GM19397 (cell line): Measurements from ENCODE around the gene MEX3D.
"Not testable (repeated sequence)": the region's sequence is repeated elsewhere in the genome, so short reads cannot be mapped to it uniquely, and the experiment has no call there.

Experiments
- ATAC-seq: cut with Tn5 transposase; IDR thresholded peaks from one replicate; pipeline ENCODE4 v1.9.1; 2021; ENCODE audit warnings: mild to moderate bottlenecking, moderate library complexity; ENCODE audit not compliant: unreplicated experiment

The MEX3D gene

DNA sequence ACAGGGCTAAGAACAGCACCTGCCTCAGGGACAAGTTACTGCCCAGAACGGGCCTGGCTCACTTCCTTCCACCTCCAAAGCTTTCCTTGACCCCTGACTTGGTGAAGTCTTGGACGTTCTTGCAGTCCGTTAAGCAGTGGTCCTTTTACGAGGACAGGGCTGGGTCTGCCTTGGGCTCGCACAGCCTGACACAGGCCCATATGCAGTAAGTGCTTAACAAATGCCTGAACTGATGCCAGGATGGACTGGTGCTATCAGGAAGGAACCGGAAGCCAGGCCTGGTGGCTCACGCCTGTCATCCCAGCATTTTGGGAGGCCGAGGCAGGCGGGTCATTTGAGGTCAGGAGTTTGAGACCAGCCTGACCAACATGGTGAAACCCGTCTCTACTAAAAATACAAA is 46.1 kb downstream of the MEX3D start:
- ATAC-seq, result no peak

DNA sequence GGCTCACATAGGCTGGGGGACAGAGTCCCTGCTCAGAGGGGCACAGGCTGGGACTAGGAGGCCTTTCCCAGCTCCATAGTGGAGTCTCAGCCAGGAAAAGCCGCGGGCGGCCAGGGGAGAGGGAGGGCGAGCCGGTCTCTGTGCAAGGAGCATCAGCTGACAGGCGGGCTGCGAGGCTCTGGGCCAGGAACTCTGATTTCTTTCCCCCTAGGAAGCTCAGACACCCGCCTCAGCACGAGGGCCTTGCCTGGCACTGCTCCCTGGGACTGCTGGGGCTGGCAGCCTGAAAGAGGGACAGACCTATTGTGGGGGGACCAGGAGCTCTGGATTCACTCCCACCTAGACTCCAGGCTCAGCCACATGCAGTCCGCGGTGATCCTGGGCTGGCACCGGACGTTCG is 46.5 kb downstream of the MEX3D start:
- ATAC-seq, result no peak

DNA sequence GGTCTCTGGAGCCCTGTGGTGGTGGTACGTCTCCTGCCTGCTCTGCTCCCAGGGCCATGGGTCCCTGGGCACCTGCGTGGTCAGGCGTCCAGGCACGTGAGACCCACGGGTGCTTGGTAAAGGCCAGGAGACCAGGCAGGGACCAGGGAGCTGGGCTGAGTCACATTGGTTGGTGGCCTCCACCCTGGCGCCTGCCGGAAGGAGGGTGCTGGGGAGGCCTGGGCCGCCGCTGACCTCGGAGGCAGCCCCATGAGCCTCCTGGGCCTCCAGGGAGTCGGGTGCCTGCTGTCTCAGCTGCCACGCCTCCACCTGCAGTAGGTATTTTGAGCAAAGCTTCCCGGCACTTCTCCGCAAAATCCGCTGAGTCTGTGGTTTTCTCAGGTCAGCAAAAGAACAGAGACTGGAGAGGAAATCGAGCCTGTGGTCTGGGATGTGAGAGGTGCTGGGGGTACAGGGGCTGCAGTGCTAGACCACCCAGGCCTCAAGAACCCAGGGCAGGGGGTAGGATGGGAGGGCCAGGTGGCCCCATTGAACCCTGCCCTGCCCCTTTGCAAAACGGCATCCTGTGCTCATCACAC is 47.8 kb downstream of the MEX3D start:
- ATAC-seq, result no peak

DNA sequence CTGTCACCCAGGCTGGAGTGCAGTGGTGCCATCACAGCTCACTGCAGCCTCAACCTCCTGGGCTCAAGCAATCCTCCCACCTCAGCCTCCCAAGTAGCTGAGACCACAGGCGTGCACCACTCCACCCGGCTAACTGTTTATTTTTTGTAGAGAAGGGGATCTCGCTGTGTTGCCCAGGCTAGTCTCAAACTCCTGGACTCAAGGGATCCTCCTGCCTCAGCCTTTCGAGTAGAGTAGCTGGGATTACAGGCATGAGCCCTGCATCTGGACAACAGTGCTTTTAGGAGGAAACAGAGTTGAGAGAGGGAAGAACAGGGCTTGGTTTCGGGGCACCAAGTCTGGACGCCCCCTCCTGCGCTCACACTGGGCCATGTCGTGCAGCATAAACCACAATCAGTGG is 48.3 kb downstream of the MEX3D start:
- not testable (repeated sequence) for ATAC-seq

DNA sequence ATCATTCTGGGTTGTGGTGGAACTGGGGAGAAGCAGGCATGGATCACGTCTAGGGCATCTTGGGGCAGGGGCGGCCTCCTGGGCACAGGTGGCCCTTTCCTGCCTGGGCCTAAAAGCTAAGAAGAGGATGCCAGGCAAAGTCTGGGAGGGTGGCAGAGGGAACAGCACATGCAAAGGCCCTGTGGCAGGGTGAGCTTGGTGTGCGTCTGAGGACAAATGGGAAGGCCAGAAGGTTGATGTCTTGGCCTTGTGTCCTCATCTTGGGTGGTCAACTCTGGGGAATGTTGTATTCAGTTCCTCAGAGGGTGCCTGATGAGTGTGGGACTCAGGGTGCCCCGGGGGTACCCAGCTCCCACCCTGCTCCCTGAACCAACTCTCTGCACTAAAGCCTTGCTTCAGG is 49.7 kb downstream of the MEX3D start:
- no peak for ATAC-seq

DNA sequence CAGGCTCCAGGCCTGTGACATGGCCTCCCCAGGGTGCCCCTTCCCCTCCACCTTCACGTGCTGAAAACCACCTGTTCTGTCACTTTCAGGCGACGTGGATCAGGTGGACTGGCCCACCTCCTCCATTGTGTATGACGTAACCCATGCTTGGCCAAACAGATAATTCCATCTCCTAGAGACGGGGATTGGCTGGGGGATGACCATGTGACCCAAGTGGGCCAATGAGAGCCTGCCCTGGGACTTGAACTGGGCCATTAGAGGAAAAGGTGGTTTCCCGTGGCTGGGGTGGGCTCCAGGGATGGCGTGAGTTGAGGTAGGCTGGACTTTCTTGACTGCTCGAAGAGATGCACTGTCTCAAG is 51.8 kb downstream of the MEX3D start:
- ATAC-seq, result no peak

DNA sequence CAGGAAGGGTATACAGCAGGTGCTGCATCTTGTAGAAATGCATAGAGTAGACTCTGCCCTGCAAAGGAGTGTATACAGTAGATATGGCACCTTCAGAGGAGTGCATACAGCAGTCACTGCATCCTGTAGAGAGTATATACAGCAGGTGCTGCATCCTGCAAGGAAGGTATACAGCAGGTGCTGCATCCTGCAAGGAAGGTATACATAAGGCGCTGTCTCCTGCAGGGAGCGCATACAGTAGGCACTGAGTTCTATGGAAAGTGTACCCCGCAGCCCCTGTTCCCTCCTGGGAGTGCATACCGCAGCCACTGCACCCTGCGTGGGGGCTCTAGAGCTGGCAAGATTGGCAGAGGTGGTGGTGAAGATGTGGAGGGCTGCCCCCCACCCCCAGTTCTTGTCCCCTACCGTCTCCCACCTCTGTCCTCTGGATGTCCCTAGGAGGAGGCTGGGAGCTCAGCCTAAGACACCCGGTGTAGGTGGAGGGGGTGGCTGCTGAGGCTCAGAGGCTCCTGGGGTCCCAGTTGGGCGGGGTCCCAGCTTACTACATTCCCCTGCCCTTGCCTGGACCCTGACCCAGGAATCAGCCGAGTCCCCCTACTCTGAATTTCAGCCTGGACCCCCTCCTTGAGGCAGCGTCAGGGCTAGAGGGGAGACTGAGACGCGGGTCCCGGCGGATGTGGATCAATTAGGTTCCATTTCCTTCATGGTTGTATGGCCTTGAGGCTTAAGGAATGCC is 53.0 kb downstream of the MEX3D start:
- no peak for ATAC-seq

DNA sequence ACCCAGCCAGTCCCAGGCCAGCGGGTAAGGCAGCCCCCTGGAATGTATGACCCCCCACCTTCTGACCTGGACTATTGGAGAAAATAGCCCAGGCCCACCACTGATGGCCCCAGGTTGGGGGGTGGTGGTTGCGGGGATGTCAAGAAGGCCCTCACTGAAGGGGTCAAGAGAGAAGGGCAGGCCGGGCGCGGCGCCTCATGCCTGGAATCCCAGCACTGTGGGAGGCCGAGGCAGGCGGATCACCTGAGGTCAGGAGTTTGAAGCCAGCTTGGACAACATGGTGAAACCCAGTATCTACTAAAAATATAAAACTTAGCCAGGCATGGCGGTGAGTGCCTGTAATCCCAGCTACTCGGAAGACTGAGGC is 53.8 kb downstream of the MEX3D start:
- no peak for ATAC-seq

DNA sequence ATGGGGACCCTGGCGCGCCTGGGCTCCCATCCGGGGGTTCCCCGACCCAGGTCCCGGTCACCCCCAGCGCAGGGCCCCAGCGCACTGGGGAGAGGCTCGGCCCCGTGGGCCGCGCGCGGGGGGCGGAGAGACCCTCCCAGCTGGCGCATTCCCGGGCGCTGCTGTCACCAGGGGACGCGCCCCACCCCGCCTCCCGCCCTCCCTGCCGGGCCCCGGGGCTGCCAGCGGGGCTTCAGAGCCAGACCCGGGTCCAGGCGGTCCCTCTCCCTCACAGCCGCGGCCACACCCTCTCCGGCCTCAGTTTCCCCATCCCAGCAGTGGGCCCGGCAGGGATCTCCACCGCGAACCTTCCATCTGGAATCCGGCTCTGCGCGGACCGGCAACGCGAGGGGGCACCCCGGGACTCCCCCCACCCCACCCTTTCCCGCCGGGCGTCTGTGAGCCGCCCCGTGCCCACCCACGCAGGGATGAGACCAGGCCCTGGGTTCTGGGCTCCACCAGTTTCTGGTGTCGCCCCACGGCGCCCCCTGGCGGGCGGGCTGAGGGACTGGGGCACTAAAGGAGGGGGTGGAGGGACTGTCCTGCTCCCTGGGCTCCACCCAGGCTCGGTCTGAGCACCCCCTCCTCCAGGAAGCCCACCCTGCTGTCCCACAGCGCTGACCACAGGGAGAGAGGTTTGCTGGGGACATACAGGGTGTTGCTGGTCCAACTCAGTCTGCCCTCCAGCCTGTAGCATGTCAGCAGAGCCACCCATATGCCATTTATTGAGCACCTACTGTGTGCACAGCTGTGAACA is 54.4 kb downstream of the MEX3D start:
- ATAC-seq, result no peak

DNA sequence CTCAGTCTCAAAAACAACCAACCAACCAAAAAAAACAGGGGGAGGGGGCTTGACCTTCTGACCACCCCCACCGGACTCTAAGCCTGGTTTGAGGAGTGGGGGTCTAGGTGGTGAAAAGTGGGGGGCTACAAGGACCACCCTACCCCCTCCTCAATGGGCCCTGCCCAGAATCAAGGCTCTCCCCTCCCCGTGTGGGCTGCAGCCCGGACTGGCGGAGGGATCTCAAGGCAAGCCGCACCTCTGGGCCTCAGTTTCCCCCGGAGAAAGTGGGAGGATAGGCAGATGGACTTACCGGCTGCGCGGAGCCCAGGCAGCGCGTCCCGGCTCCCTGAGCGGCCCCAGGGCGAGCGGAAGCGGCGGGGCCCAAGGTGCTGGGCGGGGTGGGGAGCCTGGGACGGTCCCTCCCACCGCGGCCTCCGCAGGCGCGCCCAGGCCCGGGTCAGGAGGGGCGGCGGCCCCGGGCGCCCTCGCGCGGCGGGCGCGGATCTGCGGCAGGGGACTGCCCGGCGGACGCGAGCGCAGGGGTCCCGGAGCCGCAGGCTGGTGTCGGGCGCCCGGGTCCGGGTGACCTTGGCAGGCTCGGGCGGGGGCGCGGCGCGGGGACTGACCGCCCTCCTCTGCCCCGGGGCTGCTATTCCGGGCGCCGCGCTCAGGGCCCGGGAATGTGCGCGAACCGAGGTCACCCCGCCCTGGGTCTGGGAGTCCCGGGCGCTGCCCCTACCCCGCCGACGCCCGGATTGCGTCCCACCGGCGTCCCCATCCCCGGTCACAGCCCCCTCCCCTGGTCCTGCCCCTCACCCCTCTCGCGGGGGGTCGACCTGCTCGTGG is 55.2 kb downstream of the MEX3D start, which contains the start of gene ADAMTSL5:
TSS of gene ADAMTSL5 (minus strand) at position 349 of the 828 bp plus-strand sequence. CDS start 2,076 bp downstream, outside the sequence.
- ATAC-seq, result no peak

DNA sequence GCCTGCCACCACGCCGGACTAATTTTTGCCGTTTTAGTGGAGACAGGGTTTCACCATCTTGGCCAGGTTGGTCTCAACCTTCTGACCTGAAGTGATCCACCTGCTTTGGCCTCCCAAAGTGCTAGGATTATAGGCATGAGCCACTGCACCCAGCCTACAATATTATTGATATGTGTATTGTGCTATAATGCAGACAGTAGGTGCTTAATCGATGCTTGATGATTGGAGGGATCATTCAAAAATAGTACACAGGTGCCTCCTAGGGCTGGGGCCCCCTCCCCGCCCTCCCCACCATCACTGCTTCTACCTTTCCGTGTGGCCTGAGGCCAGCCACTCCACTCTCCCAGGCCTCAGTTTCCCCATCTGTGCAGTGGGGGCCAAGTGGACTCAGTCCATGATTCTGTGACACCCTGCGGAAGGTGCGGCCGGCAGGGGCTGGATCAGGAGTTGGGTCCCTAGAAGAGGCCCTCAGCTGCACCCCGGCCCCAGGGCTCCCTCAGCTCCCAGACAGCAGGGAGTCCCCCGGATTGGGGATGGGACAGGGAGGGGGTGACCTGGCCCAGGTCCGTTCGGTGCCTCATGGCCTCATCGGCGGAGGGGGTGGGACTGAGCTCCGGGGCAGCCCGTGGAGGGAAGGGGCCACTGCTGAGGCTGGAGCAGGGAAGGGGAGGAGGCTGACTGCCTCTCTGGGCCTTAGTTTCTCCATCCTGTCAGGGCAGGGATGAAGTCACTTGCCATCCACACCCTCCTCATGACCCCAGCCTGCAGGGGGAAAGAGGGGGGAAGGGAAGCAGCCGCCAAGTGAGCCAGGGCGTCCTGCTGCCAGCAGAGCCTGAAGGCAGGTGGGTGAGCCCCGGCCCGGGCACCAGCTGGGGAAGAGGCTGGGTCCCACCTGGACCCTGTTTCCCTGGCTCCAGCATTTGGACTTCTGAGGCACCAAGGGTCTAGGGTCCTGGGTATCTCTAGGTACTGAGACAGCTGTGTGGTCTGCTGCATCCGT is 56.5 kb downstream of the MEX3D start:
- no peak for ATAC-seq

DNA sequence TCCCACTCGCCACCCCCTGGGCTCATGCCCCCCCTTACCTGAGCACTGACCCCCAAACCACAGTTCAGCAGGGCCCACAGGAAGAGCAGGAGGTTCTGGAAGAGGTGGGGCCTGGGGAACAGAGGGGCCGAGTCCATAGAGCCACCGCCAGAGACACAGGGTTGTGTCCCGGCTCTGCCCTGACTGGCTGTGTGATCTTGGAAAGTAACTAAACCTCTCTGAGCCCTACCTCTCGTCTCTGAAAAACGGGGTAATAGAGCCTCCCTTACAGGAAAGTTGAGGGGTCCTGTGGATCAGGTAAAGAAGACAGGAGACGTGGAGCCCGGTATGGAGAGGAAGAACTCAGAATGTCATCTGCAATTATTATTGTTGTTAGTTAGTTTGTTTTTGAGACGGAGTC is 57.3 kb downstream of the MEX3D start:
- no peak for ATAC-seq

DNA sequence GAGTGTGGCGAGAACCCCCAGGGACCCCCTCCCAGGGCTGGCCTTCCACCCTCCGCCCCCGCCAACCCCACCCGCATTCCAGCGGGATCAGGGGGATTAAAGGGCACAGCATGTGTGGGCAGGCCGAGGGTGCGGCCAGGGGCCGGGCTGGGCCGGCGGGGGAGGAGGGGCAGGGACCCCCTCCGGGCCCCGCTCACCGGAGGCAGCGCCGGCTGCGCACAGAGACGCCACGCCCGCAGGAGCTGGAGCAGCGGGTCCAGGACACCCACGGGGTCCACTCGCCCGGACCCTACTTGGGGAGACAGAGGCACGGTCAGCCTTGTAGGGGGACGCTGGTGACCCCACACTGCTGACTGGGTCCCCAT is 57.7 kb downstream of the MEX3D start:
- no peak for ATAC-seq

DNA sequence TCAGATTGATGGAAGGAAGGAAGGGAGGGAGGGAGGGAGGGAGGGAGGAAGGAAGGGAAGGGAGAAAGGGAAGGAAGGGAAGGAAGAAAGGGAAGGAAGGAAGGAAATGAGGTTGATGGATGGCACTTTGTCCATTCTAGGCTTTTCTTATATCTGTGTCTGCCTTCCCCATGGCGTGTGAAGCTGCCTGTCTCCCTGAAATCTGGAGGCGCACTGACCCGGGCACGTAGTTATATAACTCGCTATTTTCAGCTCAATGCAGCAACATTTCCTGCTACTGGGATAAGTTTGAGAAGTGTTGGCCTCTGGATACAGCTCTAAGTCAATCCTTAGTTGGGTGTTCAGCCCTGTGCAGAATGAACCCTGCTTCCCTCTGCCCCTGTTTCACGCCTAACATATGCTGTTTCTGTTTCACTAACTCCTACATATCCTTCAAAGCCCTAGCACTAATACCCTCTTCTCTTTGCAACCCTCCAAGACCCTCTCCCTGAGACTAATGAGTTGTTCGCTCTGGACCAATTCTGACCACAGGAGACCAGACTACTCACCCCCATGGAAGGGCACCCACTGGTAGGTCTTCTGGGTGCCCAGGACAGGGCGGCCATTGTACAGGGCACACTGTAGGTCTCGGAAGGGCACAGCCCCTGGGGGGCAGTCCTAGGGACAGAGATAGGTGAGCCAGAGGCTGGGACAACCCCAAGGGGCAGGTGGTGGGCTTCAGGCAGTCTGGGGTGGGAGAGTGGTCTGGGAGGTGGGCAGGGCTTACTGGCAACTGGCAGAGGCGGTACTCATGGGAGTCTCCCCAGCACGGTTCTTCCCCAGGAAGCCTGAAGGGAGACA is 58.3 kb downstream of the MEX3D start:
- no peak for ATAC-seq

DNA sequence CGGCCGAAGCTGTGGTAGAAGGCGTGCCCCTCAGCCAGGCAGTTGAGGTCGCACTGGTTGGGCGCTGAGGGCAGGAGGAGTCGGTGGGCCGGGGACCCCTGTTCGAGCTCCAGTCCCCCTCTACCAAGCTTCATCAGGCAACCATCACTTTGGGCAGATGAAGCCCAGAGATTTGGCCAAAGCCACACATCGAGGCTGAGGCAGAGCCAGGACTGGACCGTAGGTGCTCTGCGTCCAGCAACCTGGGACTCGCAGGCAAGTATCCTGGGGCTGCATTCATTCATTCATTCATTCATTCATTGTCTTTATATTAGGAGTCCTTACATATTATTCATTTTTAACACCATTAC is 59.6 kb downstream of the MEX3D start:
- no peak for ATAC-seq

DNA sequence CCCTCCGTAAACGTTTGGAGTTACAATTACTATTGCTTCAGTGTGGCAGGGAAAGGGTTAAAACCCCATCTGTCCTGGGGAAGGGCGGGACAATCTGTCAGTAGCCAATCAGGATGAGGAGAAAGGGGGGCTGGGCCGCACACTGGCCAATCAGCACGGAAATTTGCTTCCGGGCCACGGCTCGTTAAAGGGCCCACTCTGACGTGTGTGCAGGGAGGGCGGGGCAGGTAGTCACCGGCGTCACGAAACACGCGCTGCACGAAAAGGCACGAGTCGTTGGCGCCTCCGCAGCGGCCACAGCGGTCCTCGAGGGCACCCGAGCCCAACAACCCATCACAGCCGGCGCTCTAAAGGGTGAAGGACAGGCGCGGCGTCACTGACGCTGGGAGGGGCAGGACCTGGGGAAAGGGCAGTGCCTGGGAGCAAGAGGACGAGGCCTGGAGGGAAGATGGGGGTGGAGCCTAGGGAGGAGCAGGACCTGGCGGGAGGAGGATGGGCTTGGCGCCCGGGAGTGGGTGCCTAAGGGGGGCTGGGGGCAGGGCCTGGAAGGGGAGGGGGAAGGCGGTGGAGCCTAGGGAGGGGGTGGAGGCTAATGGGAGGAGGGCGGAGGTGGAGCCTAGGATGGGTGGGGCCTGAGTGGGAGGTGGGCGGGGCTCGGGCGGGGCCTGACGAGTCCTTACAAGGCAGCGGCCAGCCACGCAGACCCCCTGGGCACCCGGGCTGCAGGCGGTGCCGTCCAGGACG is 60.2 kb downstream of the MEX3D start:
- no peak for ATAC-seq

DNA sequence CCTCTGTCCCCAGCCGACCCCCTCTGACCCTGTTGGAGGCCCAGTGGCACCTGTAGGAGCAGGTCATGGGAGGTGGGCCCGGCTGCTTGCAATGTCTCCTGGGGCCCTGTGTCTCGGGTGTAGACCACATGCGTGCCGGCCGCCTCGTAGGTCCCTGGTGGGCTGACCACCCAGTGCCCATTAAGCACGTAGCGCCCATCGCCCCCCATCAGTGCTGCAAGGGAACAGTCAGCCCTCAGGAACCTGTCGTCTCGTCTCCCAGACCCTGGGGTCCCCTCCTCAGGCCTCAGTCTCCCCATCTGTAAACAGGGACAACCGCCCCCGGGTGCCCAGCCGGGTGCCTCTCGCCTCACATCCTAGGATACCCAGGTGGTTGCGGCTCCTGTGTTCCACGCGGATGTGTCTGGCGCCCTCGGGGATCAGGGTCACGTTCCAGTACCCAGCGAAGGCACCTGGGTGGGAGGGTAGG is 60.9 kb downstream of the MEX3D start:
- no peak for ATAC-seq
